HG02840 (cell line): ENCODE data around the gene ICAM2.
A peak's percentile ranks its signal among the peaks of the same experiment; 100 is the strongest.

Source experiments
- ATAC-seq: cut with Tn5 transposase; IDR thresholded peaks from one replicate; pipeline ENCODE4 v1.9.1; 2021; ENCODE audit warnings: mild to moderate bottlenecking, moderate library complexity, moderate number of reproducible peaks; ENCODE audit not compliant: unreplicated experiment, low FRiP score

The ICAM2 gene

DNA sequence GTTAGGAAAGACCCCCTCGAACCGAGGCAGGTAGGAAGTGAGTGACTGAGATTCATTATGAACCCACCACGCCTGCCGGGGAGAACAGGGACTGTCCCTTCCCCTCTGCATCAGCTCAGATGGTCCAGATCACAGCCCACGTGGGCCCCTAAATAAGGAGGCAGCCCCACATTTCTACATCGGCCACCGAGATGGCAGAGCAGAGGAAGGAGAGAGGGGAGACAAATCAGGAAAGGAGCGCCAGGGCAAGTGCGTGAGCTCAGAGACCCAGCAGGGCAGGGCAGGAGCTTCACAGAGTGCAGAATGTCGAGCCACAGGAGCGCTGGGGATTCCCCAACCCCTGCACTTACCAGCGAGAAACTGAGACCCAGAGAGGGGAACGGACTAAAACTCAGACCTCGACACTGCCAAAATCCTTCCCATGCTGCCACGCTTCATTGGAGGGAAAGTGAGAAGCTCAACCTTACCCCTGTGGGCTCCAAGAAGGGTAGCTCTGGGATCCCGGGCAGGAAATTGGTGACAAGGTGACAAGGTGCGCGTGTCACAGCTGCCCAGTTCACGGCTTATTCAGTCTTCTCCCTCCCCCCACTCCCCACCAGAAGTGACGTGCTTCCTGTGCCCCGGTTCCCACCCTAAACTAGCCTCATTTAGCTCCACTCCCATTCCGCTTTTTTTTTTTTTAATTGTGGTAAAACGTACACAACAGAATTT, at the start of gene ICAM2:
ICAM2 (minus strand) TSS at position 578 of the 711 bp plus-strand sequence. CDS start 13,942 bp downstream, outside the sequence.
- peak; percentile 53 for ATAC-seq

DNA sequence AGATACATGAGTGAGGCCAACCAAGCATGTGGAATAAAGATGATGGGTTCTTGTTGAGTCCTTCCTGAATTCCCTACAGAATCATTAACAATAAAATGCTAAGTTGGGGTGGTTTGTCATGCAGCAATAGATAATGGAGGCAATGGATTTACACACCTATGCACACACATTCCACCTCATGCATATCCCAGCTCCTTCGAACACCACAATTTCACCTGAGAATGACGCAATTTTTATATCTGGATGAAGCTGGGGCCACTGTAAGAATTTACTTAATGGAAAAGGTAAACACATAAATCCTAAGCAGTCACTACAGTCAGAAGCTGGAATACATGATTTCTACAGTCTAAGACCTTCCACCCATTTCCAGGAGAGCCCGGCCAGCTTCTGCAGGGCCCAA, 49.8 kb upstream of the ICAM2 start:
- no peak for ATAC-seq

DNA sequence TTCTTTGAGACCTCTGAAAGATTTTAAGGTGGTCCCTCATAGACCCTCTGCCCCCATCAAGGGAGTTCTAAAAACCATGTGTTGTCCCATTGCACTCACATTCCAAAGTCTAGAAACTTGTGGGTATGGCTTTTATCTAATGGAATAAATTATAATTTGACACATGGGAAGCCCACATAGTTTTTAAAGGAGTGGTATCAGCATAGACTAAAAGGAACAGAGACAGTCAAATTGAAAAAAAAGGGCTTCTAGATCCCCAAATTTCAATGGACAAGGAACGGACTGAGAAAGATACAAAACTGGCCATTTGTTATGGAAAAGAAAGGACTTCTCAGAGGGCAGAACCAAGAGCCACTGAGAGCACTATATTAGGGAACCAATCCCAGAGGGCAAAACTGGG, 48.7 kb upstream of the ICAM2 start:
- ATAC-seq: no peak

DNA sequence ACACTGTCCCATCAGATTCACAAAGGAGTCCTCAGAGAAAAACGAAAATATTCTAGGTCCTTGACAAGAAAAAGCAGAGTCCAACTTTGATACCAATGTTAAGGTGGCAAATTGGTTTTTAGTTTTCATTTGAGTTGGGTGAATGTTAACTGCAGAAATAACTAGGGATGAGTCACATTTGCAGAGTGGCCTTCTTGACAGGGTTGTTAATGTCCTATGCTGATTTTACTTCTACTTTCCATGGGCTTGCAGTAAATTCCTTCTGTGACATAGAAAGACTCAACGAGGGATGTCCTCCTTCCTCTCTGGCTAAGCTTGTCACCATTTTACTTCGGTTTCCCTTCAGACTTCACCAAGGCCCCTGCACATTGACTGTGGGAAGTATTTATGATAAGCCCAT, 47.2 kb upstream of the ICAM2 start:
- no peak for ATAC-seq

DNA sequence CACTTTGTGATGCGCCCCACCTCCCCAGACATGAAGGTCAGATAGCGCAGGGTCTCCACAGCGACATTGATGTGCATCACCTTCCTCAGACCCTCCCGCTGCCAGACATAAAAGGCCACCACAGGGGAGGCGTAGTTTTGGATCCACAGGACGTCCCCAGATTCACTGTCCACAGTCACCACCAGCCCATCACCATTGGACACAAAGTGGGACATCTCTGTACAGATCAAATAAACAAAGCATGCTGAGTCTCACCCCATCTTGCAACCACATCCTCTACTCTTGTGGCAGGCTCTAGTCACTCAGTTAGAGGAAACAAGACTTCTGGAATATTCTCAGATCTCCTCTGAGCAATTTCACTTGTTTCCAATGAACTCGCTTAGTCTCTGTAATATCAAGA, 46.3 kb upstream of the ICAM2 start:
- no peak for ATAC-seq

DNA sequence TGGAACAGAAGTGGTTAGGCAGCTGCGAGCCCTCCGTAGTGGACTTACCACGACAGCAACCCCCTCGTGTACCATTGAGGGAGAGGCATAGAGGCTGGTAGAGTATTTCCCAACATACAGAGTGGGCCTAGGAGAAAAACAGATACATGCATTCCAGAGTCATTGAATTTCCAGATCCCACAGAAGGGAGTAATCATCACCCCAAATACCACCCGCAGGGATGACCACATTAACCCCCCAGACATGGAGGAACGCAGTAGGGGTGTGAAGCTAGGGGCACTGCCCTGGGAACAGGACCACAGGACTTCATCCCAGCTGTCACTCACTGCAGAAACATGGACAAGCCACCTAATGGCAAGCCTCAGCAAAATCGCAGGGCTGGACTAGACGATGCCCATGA, 44.7 kb upstream of the ICAM2 start:
- no peak for ATAC-seq

DNA sequence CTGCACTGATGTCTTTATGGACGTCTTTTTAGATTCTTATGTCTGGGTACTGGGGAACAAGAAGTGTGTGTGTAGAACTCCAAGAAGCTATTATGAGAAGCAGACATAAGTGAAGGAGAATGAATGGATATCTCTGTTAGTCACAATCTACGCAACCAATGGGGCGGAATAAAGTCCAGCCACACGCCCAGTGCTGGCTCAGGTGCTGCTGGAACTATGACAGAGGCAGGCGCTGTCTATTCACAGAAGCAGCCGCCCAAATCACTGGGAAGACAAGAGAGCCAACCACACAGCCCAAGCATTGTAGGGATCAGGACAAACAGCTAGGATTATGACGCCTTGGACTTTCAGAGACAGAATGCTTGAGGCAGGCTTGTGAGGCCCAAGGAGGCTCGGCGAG, 43.9 kb upstream of the ICAM2 start:
- no peak for ATAC-seq

DNA sequence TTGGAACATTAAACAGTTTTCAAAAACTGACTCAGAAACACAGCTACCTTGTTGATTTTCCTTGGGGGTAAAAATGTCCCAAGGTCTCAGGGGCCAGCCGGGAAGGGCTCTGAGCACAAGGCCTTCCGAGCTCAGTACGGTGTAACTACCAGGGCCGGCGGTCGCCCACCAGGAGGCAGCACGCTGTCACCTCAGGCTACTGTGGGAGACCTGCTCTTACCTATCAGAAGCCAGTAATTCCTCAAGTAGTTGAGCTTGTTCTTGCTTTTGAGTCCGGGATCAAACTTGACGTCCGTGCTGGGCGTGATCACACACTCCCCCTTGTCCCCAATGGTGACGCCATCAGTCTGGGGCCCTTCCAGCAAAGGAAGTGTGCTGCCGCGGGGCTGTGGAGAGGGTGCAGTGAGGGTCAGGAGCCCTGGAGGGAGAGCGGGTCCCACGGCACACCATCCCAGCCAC, 43.4 kb upstream of the ICAM2 start:
- no peak for ATAC-seq

DNA sequence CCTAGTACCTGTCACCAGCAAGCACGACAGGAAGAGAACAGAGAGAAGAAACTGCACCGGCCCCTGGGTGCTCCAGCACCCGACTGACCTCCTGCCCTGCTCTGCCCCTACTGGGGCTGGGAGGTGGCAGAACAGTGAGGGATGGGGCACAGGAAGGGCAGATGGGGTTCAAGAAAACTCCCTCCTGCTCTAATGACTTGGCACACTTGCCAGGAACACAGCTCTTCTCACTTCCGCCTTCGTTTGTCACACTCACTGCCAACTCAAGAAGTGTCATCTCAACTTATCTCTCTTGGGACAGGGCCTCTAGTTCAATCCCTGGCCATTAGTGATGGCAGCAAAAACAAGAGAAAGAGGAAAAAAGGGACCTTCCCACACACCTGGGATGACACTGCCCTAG, 42.7 kb upstream of the ICAM2 start:
- ATAC-seq: no peak

DNA sequence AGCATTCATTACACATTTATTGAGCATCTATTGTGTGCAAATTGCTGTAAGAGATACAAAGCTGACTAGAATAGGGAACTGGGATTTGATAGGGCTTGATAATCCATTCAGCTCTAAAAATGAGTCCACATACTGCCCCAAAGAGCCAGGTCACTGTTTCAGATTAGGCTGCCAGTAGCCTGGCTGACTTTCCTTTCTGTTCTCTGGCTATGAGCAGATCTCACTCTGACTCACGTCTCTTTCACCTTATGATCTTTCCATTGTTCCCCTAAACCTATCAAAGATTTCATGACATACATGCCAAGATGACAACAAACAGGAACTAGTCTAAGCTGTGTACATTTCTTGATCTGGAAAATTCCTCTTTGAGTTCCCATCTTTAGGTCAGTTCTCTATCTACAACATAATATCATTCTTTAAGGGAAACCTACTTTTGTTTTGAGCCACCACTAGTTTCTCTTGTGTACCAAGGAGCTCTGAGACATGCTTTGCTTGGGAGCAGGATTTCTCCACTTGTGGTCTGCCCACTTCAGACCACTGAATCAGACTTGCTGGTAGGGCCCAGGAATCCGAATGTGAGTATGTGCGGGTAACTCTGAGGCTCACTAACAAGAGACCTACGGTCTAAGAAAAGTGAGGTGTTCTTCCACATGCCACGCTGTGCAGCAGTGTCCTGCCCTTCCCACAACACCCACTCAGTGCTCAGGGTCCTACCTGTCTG, 40.9 kb upstream of the ICAM2 start:
- no peak for ATAC-seq

DNA sequence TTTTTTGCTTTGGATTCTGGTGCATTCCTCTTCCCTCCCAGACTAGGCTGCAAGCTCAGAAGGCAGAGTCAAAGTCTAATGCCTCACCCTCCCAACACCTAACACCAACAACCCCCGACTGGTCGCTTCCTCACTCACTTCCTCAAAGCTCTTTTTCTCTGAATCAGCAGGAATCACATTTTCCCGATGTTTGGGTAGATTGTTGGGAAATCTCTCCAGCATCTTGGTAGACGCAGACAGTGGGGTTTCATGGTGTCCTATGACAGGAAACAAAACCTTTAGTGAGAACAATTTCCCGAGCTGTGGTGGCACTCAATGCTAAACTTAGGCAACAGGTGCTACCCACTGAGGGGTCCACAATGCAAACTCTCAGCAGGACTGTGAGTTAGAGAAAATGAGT, 39.9 kb upstream of the ICAM2 start:
- no peak for ATAC-seq

DNA sequence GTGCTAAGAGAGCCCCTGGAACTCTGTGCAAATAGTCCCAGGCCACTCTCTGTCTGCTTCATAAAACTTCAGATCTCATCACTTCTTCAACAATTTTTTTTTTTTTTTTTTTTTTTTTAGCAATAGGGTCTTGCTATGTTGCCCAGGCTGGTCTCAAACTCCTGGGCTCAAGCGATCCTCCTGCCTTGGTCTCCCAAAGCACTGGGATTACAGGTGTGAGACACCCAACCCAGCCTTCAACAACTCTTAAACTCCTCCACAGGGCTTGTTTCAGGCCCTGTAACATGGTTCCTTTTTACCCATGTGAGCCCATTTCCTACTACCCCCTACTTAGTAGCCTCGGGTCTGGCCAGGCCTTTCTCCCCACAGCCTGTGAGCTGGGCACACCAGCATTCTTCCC, 39.3 kb upstream of the ICAM2 start:
- no peak for ATAC-seq

DNA sequence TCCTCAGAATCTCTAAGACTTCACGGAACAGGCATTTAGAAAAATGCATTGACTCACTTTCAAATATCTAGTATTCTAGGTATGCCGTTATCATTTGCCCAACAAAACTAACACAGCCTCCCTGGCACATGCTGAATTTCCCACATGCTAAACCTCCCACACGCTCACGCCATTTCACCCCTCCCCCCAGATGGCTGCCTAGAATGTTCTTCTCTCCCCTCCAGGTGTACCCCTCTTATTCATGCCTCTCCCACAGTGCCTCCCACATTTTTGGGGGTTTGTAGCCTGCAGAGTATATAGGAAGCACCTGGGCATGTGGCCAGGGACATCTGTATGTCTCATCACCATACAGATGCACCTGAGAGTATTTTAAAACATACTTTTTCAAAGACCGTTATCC, 38.2 kb upstream of the ICAM2 start:
- no peak for ATAC-seq

DNA sequence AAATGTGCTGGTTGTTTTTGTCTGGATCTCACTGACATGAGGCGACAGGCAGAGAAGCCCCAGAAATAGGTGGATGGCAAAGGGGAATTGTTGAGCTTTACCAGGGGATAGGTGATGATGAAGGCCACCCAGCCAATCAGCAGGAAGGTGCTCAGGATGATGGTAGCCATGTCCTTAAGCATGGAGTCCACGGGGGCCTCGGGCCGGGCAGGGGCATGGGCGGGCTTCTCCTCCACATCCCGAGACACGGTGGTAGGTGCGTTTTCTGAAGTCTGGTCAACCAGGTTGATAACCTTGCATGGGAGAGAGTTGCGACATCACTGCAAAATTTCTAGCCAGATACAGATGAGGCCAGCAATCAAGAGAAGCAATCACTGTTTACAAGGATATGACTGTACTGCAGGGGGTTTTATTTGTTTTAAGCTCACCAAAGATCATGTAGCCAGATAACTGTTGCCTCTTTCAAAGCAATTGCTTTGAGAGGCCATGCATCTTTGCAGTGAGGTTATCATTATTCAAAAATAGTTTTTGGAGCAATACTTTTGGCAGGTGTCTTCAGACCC, 37.3 kb upstream of the ICAM2 start:
- no peak for ATAC-seq

DNA sequence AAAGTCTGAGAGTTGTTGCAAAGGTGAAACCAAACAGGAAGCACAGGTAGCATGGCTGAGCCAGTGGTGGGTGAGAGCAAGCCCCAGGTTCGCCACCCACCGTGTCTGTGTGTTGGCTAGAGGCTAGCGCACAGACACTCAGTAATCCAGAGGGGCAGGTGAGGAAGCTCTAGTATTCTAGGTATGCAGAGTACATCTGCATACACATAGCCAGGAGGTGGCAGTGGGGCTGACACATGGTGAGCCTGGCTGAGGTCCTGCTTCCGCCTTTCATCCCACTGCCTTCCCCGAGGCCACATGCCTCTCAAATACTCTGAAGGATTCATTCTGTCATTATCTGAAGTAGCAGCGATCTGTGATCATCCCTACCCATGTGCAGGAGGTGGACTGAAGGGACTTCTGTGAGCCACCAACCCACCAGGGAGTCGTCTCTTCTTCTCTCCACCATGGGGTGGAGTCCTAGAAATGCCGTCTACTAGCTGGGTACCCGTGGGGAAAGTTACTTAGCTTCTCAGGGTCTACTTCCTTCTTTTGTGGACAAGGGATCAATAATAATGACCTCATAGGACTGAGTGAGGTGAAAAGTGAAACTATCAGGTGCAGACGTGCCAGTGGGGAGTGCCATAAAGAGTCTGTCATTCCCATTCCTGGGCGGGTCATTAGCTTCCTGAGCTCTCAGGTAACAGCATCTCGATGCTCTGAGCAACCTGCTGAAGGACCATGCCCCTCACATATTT, 36.0 kb upstream of the ICAM2 start:
- no peak for ATAC-seq

DNA sequence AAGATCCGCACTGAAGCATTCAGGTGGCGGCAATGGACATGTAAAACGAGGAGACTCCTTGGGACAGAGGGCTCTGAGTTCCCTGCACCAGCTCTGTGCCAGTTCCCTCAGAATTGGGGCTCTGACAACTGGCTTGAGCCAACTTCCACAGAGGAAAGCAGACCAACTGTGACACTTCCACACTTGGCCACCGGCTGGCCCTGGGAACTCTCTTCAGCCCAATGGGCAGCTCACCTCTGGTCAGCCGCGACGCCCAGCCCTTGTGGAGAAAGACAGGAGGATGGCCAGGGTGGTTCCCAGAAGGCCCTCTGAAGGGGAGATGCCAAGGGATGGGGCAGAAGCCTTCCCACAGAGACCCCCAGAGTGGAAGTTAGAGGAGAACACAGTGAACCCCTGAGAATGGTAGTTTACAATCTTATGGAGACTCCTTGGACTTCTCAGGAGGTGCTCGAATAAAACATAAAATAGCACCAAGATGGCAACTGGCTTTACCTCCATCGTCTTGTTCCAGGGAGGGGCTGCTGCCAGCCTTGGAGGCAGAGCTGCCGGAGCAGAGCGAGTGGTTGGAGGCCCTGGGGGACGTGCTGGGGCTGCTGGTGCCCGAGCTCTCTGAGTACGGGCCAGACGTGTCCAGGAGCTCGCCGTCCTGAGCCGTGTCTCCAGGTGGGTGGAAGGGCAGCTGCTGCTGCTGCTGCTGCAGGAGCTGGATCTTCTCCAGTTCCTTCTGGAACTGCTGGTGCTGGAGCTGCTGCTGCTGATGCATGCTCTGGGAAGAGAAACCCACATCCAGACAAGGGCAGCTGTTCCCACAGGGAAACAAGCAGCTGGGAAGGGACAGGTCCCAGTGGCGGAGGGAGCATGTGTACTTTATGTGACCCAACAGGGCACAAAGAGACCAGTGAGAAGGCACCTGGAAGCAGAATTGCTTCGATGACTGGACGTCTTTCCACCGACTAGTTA, 35.0 kb upstream of the ICAM2 start:
- ATAC-seq: no peak

DNA sequence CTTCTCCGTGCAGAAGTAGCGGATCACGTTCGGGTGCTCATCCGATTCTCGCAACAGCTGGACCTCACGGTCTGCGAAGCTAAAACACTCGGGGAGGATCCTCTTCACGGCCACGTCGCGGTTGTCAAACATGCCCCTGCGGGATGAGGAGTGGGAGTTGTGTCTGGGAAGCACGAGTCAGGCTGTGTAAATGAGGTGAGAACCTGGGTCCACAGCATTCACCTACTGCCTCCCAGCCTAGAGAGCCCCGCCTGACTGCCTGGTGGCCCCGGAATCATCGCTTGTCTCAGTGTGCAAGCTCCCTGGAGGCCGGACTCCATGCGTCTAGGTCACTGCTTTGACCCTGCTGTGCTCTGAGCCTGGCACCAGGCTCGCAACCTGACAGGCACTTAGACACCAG, 33.9 kb upstream of the ICAM2 start:
- ATAC-seq: no peak

DNA sequence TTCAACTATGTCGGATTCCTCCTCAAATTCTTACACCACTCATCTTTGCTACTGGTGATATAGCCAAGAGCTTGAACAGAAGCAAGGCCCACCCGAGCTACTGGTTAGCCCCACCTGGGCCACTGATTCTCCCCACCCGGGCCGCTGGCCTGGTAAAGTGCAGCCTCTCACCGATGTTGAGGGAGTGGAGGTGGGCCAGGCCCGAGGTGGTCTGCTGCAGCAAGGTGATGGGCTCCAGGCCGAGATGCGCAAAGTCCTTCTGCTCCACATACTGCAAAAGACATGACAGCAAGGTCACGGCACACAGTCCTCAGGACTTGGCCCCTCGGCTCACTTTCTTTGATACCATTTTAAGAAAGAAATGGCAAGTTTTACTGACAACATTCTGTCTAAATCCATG, 32.7 kb upstream of the ICAM2 start:
- no peak for ATAC-seq

DNA sequence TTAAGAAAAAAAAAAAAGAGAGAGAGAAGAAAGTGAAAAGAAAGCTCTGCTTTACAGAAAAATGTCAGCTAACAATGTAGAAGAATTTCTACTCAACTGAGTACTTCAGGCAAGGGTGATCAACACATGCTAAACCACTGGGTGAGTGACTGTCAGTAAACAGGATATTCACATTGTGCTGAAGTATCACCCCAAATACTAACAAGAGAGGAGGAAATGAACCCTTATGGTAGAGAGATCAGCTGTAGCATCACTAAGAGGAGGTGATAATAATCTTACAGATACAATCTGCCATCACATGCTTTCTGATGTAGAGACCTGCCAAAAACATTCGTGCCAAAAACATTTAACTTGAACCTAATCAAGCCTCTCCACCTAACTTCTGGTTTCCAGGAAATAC, 30.7 kb upstream of the ICAM2 start:
- ATAC-seq: no peak

DNA sequence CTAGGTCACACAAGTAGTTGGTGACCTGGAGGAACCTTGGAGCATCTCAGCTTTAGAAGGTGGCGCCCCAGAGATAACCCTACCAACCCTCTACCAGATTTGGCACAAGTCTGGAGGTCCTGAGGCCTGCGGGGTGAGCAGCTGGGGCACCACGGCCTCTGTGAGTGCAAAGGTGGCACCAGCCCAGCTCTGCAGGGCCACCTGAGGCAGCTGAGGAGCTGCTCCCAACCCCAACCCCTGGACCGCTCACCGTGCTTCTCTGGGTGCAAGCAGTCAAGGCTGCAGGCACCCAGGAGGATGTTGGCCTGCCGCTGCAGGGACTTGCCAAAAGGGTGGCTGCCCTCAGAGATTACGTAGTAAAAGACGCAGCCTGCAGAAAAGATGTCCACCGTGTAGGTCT, 28.4 kb upstream of the ICAM2 start:
- no peak for ATAC-seq
